GM18526 (cell line): ENCODE data around the gene GIGYF2.

Experiments used
- POLR2A ChIP-seq: IDR thresholded peaks from 3 replicates; pipeline ENCODE4 v1.6.1; 2011; ENCODE audit not compliant: insufficient read length; ENCODE audit errors: extremely low read depth

GIGYF2 gene

GRCh38 chr2:232896111-232896510, 199.0 kb downstream of the GIGYF2 start:
- TF ChIP-seq POLR2A: no peak

- no peak for TF ChIP-seq POLR2A
These were observed 199.8 kb downstream of the GIGYF2 start for GRCh38 chr2:232896720-232897597.

DNA sequence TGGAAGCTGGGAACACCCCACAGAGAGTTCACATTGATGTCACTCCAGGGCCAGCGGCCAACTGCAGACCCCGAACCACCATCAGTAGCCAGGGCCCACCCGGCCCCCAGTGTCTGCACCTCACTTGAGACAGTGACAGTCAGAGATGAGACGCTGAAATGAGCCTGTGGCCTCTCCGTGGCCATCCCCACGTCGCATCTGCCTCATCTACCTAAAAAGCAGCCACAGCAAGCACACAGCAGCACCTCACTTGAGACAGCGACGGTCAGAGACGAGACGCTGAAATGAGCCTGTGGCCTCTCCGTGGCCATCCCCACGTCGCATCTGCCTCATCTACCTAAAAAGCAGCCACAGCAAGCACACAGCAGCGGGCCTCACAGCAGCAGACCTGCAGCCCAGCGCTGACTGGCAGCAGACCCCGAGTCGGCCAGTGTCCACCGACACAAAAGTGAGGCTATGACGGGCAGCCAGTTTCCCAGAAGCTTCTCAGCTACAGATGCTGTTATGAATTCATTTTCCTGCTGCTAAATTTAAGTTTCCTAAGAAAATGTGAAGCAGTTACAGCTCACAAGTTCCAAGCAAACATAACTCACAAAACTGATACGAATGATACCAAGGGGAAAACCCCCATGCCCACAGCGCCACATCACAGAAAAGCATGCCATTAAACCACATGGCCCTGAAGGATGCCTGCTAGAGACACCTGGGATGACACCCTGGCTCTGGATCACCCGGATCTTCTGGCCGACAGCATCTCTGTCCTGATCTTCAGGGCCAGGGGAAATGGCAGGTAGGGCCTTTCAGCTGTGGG, 200.7 kb downstream of the GIGYF2 start:
- no peak for TF ChIP-seq POLR2A

DNA sequence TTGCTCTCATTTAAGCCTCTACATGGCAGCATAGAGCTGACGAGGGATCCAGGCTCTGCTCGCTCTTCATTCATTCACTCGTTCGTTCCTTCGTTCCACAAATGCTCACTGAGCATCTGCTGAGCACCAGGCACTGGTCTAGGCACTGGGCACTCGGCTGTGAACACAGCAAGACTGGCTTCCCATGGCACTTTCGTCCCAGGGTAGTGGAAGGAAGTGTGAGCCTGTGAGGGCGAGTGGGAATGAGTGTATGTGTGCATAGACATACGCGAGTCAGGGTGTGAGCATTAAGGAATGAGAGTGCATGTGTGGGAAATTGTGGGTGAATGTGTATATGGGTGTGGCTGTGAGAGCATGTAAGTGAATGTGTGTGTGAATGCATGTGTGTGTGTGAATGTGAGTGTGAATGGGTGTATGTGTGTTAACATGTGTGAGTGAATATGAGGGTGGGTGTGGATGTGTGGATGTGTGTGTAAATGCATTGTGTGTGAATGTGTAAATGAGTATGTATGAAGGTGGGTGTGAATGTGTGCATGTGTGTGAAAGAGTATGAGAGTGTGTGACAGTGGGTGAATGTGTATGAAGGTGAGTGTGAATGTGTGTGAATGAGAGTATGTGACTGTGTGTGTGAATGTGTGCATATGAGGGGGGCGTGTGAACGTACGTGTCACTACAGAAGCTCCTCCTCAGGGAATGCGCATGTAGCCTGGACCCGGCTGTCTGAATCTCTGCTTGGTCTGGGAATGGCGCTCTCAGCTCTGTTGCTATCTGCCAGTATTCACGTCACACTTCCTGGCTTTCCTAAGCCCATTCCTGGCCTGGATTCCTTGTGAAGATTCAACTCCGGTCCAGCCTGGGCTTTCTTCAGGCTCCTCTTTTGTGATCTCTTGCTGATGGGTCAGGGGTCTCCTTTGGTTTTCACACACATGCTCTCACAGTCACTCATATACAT, 201.7 kb downstream of the GIGYF2 start:
- no peak for TF ChIP-seq POLR2A

GRCh38 chr2:232900811-232901735, 203.9 kb downstream of the GIGYF2 start:
- no peak for TF ChIP-seq POLR2A

GRCh38 chr2:232901736-232902578, 204.8 kb downstream of the GIGYF2 start:
- no peak for TF ChIP-seq POLR2A

- no peak for TF ChIP-seq POLR2A
These were observed 206.9 kb downstream of the GIGYF2 start for GRCh38 chr2:232903989-232904388.

DNA sequence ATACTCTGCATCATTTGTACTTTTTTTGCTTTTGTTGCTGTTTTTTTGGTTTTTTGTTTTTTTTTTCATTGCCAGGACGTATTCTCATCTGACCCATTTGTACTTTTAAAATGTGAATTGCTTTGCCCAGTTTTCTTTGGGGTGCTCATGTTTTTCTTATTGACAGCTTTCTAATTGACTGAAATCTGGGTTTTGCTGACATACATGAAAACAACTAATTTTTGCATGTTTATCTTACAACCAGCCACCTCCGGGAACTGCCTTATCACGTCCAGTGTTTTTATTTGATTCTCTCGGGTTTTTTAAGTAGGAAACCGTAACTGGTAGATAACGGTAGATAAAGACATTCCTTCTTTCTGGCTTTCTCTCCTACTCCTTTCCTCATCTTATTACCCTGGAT, 211.6 kb downstream of the GIGYF2 start:
- TF ChIP-seq POLR2A: no peak
